OCI-LY7 (cell line): ENCODE data around the gene TRIM7.

Experiments used
- EZH2phosphoT487 ChIP-seq: fragments of 200-600 bp; sonication (generic); IDR thresholded peaks from 2 replicates; pipeline ENCODE4 v1.6.1; 2018; ENCODE audit warnings: low read depth, borderline replicate concordance, mild to moderate bottlenecking, mixed run types, antibody characterized with exemption, low read length, moderate library complexity, mixed read lengths
- TF ChIP-seq, protein P1 (sequence below): fragments of 200-600 bp; sonication (generic); conservative IDR thresholded peaks from 2 replicates; pipeline ENCODE4 v1.5.1; 2014; ENCODE audit warnings: mild to moderate bottlenecking, antibody characterized with exemption, low read length, moderate library complexity, mixed read lengths

- TF ChIP-seq EZH2phosphoT487 = no peak
- TF ChIP-seq, protein P1, sequence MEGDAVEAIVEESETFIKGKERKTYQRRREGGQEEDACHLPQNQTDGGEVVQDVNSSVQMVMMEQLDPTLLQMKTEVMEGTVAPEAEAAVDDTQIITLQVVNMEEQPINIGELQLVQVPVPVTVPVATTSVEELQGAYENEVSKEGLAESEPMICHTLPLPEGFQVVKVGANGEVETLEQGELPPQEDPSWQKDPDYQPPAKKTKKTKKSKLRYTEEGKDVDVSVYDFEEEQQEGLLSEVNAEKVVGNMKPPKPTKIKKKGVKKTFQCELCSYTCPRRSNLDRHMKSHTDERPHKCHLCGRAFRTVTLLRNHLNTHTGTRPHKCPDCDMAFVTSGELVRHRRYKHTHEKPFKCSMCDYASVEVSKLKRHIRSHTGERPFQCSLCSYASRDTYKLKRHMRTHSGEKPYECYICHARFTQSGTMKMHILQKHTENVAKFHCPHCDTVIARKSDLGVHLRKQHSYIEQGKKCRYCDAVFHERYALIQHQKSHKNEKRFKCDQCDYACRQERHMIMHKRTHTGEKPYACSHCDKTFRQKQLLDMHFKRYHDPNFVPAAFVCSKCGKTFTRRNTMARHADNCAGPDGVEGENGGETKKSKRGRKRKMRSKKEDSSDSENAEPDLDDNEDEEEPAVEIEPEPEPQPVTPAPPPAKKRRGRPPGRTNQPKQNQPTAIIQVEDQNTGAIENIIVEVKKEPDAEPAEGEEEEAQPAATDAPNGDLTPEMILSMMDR = no peak
Measured at GRCh38 chr5:181233088-181233800, 28.2 kb upstream of the TRIM7 start.
